NCI-H1048 (cell line): ENCODE results near the gene ELL.

ENCODE experiments used
- DNase-seq: peaks from one replicate; lab custom pipeline; 2025; lab: John Stamatoyannopoulos, UW

ELL gene

DNA sequence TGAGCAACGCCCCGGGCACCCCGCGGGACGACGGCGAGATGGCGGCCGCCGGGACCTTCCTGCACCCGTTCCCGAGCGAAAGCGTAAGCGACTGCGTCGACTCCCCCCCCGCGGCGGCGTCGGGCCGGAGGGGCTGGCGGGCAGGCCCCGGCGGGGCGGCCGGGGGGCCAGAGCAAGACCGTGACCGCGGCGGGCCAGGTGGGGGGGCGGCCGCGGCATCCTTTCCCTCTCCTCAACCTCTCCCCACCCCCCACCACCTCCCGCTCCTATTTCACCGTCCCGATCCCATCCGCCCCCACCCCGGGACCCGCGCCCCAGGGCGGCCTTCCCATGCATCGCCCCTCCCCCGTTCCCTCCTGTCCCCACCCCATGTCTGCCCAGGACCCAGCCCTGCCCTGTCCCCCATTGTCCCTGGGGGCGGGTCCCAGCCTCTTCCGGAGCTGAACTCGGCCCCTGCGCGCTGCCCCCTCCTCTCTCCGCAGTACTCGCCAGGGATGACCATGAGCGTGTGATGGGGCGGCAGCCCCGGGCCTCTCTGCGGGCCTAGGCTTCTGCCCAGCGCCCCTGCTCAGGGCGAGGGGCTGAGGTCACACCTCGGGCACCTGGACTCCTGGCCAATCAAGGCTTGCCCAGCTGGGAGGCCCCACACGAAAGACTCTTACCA is 88.0 kb downstream of the ELL start:
- no peak for DNase-seq

DNA sequence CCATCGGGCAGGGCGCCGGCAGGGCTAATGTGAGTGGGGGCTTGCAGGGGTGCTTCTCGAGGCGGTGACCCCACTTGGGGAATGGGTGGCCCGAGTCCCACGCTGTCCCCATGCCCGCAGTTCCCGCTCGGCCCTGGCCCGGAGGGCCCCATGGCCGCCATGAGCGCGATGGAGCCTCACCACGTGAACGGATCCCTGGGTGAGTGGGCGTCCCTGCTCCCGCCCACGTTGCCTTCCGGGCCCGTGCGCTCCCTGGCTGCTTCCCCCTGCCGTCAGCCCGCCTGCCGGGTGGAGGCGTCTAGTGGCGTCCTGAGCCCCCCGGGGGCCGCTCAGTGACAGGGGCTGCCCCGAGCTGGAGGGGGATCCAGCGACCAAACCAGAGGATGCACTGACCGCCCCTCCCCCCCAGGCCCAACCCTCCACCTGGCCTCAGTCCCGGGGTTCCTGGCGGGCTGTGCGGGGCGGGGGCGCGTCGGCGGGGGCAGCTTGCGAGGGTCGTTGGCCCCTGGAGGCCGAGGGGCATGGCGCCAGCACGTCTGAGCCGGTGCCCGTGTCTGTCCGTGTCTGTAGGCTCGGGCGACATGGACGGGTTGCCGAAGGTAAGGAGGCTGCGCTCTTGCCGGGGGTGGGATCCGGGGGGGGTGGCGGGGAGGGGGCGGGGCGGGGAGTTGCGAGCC is 88.7 kb downstream of the ELL start:
- DNase-seq: no peak

DNA sequence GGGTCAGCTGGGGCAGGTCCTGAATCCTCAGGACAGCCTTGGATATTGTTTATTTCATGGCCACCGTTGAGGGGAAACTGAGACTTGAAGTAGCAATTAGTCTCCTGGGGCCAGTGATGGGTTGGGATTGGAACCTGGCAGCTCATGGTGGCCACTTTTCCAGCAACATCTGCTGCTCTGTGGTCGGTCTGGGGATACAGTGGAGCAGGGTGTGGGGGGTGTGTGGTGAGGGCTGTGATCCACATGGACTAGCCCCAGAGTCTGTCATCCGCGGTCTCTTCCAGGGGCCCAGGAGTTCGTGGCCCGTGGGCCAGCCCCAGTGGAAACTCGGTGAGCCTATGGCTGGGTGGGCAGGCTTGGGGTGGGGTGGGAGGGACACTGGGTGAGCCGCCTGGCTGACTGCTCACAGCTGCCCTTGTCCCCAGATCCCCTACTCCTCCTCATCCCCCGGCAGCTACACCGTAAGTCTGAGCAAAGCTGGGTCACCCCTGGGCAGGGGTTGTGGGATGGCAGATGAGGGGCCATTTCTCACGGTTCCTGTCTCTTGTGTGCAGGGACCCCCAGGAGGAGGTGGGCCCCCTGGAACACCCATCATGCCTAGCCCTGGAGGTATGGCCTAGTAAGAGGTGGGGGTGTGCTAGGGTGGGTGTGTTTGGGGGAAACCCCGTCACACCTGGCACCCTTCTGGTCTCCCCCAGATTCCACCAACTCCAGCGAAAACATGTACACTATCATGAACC is 89.4 kb downstream of the ELL start:
- DNase-seq: no peak

DNA sequence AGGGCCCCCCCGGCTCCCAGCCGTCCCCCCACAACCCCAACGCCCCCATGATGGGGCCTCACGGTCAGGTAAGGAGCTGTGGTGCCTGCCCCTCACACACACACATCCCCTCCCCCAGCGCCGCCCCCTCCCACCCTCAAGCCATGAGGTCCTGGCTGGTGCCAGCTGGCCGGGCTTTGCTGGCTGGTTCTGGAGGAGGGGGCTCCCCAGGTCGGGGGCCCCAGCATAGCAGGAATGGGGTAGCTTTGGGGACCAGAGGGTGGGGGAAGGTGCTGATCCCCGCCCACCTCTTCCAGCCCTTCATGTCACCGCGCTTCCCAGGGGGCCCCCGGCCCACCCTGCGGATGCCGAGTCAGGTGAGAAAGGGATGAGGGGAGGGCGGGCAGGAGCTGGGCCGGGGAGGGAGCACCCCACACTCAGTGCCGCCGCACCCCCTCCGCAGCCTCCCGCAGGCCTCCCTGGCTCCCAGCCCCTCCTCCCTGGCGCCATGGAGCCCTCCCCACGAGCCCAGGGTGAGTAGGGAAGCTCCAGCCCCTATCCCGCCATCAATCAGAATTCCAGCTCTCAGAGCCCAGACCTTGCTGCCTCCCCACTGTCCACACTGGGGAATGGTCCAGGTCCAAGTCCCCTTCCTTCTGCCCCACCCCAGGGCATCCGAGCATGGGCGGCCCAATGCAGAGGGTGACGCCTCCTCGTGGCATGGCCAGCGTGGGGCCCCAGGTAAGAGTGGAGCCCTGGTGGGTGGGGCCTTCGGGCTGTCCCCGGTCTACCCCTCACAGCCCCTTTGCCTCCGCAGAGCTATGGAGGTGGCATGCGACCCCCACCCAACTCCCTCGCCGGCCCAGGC is 90.3 kb downstream of the ELL start:
- DNase-seq: no peak

DNA sequence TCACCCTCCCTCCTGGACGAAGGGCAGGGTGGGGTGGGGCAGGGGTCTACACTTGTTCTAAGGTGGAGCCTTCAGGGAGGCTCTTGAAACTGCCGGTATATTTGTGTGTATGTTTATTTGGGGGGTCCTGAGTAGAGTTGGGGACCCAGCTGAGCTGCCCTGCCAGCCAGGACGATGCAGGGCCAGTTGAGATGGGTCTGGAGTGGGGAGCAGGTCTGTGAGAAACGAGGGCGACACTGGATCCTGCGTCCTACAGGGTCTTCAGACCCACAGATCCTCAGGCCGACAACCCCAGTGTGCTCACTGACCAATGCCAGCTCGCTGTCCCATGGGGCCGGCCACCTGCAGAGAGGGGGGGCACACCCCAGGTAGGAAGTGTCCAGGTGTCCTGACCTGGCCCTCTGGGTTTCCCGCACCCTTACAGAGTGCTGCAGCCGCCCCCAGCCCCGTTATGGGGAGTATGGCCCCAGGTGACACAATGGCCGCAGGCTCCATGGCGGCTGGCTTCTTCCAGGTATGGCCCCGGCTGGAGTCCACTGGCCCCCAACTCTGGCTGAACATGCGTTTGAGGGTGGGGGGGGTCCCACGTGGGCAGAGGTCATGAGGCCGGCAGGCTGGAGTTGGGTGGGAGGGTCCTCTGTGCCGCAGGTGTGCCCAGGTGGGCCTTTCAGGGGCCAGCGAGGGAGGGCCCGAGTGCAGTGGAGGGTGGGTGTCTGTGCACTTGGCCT is 91.3 kb downstream of the ELL start:
- DNase-seq: no peak

DNA sequence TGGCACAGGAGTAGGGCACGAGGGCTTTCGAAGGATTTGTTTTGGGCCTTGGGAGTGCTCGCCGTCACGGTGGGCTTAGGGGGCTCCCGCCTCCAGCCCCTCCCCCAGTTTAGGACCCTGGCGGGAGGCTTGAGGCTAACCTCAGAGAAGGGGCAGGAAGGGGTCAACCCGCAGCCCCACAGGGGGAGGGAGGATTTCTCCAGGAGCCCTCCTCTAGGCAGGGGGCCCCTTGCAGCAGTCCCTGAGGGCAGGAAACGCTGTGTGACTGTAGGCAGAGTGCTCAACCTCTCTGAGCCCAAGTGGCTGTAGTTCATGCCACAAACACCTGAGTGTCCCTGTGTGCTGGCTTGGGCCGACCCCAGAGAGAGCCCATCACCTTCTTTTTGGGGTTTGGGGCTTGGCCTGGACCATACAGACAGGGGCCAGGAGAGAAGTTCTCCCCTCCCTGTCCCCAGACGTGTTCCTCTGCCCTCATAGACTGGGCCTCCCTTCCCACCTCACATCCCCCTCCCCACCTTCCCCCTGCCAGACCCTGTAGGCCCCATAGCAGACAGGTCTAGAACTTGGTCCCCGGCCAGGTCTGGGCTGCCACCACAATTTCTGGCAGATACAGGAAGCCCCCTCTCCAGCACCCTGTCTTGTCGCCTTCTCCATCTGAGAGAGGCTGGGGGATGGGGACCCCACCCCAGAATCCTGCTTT is 92.0 kb downstream of the ELL start:
- DNase-seq: no peak

DNA sequence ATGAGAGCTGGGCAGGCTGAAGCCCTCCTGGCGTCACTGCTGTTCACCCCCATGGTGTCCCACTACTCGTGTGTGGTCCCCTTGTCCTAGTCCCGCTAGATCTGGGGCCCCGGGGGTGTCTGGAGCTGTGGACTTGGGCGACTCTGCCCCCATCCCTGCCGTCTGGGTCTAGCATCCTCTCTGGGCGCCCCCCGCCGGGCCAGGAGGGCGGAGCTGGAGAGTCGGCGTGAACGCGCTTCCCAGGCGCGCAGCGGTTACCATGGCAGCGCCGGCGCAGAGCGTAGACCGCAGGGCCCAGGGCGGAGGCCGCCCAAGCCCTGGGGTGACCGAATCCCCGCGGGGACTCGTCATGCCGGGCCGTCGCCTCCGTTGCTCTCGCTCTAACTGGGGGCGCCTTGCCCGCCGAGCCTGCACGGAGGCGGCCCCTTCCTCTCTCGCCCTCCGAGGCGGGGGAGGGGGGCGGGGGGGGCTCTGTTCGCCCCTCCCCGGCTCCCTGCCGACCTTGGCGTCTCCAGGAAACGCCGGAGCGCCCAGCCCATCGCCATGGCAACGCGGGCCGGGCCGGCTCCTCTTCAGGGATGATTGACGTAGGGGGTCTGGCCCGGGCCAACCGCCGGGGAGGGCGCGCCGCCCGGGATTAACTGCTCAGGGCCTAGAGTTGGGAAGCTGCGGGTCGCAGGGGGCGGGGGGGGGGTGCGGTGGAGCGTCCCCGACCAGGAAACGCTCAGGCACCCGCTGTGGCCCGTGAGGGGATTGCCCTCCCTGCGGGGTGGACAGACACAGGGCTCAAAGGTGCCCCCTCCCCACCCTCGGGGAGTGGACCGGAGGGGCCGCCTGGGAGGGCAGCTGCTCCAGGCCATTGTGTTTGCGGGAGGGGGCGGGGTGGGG is 92.8 kb downstream of the ELL start:
- peak; percentile 48 for DNase-seq

DNA sequence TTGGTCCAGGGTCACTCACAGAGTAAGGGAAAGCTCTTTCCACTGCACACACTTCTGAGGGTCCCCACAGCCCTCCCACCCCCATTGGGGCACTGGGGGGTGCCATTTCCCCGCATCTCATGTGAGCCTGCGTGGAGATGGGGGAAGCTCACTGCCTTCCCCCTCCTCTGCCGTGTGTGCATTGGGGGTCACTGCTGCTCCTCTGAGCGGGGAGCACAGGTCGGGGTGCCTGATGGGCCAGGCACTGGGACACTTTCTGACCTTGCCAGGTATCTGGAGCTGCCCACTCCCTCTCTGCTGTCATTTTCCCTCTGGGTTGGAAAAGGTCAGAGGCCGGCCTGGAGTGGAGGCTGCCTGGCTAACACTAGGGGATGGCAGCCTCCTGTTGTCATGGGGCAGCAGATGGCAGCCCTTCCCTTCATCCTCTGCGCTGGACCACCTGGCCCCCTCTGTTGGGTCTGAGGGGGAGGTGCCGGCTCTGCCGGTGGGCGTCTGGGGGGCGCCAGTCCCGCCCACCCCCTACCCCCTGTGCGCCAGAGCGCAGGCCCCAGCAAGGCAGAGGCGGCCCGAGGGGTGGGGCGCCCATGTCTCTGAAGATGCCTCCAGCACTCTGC is 93.6 kb downstream of the ELL start:
- no peak for DNase-seq

DNA sequence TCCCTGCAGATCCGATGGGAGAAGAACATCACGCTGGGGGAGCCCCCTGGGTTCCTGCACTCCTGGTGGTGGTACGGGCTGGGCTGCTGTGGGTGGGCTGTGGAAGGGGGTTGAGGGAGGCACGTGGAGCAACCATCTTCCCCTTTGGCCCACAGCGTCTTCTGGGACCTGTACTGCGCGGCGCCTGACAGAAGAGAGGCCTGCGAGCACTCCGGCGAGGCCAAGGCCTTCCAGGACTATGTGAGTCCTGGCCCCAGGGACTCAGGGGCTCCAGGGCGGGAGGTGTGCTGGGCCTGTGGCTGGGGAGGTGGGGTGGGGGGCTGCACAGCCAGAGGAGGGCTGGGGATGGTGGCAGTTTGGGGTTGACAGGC is 94.1 kb downstream of the ELL start:
- DNase-seq: no peak

DNA sequence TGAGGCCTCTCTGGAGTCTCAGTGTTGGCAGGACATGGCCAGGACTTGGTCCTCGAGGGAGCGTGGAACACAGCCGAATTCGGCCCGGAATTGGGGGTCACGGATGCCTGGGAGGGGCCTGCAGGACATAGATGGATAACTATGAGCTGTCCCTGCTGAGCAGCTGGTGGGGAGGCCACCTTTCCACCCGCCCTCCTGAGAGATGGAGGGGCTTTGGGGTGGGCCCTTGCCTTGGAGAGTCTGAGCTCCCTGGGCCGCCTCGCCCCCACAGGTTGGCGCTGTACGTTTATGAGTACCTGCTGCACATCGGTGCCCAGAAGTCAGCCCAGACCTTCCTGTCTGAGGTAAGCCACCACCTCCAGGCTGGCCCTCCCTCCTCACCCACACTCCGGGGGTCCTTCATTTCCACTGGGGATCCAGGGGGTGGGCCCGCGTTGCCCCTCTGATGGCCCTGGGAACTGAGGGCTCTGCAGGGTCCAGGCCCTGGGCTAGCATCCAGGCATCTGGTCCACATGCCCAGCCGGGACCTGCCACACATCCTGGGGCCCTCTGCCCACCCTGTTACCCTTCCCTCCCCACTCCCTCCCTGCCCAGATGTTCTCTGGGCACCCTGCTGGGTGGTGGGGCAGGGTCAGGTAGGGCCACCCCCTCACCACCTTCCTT is 94.7 kb downstream of the ELL start:
- no peak for DNase-seq

DNA sequence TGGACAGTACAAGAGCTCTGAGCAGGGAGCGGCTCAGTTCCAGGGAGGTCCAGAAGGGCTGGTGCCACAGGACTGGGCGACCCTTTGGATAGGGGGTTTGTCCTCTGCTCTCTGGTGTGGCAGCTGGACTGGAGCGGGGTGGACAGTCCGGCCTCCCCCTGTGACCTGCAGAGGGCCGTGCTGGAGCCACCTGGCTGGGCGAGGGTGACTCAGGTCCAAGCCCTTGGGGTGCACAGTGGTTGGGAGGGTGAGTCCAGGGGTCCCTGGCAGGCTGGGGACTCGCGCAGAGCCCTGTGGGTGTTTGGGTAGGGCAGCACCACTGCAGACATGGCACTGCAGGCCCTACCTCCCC is 95.5 kb downstream of the ELL start:
- no peak for DNase-seq

DNA sequence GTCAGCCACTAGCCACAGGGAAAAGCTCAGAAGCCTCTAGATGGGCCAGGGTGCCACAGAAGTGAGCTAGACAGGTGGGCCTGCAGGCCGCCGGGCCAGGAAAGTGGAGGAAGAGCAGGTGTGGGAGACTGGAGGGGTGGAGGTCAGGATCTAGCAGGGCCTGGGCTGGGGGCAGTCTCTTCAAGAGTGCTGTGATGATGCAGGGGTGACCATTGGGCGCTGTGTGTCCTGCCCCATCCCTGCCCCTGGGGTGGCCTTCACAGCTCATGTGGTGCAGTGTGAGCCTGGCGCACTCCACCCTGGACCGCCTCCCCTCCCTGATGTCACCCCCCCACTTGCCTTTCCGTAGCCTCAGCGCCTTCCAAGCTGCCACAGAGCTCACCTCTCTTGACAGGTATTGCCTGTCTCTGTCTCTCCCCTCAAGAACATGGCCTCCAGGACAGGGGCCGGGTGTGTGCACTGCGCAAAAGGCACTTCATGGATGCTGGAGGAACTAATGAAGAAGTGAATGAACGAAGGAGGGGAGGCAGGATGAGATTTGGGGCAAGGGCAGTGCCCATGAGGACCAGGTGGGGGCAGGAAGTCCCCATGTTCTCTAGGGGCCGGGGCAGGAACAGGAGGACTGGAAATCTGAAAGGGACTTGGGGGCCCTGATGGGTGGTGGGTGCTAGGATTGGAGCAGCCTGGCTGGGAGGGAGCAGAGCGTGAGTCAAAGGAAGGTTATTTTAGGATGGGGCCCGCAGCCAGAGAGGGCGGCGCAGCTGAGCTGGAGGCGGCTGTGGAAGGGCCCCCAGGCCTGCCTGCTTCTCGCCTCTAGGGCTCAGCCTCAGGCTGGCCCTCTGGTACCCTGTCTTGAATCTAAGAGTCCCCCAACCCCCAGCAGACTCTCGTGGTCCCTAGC is 96.1 kb downstream of the ELL start:
- no peak for DNase-seq

DNA sequence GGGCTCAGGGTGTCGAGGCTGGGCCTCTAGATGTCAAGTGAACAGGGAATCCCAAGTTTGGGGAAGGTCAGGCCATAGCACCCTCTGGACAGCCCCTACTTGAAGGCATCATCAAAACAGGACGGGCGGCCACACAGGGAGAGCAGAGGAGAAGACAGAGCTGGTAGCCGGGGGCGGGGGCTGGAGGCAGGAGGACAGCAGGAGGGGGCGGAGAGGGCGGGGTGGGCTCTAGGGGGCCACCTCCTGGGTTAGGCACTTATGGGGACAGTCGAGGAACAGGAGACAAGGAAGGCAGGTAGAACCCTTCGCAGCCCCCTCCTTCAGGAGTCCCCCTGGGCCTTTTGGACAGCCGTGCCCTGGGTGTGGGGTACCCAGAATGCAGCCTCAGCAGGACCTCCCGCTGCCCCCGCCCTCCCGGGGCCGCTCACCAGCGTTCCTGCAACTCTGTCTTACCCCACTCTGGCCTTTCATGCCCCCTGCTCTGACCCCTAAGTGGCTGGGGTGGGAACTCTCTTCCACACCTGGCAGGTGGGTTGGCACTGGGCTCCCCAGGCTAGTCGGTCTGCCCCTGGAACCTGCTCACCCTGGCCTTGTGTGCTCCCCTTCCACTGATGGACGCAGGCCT is 96.9 kb downstream of the ELL start:
- DNase-seq: no peak

DNA sequence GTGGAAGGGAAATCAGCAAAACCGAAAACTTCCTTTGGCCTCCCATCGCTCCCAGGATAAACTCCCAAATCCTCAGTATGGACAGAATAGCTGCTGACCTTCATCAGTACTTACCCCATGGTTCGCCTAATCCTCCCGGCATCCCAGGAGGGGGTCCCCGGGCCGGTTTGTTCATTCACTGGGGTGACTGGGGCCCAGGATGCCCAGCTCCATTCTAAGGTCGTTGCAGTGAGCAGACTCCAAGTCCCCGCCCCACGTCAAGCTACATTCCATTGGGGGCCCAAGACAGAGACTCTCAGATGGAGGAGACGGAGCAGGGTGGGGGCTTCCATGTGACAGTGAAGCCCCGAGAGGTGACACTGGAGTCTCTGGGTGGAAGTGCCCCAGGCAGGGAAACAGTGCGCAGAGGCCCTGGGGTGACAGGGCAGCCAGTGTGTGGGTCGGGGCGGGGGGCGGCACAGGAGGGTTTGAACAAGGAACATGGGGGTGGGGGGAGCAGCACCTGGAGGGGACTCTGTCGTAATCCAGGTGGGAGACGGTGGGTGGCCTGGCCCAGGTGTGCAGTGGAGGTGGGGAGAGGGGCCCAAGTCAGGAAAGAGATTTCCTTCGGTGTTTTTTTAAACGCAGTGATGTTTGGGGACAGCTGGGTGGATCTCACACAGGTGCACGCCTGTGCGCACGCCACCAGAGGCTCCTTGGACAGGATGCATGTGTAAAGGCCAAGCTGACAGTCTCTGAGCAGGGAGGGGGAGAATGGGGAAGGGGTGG is 97.6 kb downstream of the ELL start:
- DNase-seq: no peak

DNA sequence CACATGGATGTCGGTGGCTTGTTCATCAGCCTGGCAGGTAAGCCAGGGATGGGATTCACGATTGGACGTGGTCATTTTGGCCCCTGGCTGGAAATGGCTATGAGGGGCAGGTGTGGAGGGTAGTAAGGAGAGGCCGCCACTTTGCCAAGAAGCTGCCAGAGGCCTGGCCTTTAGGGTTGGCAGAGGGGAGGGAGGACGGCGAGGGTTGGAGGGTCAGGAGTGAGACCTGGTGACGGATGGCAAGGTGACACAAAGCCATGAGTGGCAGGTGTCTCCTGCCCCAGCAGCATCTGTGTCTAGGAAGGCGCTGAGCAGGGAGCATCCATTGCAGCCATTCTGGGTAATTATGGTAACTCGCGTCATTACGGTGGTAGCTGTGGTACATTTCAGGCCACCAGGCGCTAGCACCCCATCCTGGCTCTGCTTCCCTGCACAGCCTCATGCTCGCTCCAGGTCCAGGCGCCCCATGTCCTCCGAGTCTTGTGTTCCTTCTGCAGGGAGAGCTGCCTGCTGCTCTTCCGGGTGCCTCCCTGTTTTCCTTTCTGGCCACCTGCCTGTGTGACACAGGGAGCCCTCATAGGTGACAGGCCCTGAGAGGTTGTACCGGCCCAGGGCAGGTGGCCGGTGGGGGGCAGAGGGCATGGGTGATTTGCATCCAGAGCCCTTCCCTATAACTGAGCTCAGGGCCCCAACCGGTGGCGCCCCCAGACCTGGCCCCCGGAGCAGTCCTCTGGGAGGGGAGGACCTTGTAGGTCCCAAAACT is 98.4 kb downstream of the ELL start:
- no peak for DNase-seq

DNA sequence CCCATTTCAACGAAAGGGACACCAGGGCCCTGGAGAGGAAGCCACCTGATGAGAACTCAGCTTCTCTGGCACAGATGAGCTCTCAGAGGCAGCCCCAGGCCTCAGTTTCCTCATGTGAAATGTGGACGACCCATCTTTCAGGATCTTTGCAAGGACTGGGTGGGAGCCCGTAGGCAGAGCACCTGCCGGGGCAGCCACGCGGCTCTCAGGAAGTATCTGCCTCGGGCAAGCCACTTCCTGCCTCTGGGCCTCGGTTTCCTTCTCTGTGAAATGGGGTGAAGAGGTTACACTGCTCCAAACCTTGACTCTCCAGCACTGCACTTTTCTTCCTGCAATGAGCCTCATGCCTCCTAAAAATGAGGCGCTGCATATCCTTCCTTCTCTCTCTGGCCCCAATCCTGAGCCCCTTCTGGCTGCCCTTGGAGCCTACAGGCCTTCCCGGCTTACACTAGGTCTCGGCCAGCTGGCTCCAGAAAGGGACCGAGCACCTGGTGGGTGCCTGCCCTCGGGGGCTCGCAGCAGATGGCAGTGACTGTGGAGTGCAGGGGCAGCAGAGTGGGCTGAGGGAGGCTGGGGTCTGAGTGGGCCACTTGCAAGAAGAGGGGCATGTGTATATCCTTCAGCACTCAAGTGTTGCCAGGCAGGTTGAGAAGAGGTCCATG is 99.2 kb downstream of the ELL start:
- no peak for DNase-seq
